HG03095 (cell line): ENCODE results near the gene CNTNAP2.

Experiments
- ATAC-seq: cut with Tn5 transposase; IDR thresholded peaks from one replicate; pipeline ENCODE4 v1.9.1; 2021; ENCODE audit warnings: moderate library complexity; ENCODE audit not compliant: unreplicated experiment

CNTNAP2 gene

DNA sequence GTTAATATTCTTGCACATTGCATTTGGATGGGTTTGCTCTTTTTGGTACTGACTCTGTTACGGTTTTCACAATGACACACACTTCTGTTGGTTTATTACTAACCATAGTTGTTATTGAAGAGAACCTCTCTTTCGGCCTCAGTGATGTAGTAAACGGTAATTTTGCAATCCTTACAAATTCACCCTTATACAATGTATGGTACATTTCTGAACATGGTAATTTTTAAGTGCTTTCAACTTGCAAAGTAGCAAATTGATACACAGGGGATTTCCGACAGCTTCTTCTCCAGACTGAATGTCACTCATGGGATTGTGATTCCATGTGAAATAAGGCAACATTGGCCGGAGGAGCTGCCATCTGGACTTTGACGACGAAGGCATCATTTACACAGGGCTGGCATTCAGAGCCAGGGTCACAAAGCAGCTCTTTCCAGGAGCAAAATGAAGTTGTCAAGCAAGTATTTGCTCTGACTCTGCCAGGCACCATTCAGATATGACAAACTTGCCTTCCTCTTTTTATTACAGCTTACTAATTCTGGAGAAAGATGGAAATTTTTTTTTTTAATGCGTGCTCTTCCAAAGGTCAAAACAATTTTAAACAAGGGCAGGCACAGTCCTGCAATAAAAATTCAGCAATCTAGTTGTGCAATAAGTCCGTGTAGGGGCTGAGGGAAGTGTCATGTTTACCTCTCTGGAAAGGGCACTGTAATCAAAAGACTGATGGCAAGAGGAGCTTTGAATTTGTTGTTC, 1762.5 kb downstream of the CNTNAP2 start:
- no peak for ATAC-seq

DNA sequence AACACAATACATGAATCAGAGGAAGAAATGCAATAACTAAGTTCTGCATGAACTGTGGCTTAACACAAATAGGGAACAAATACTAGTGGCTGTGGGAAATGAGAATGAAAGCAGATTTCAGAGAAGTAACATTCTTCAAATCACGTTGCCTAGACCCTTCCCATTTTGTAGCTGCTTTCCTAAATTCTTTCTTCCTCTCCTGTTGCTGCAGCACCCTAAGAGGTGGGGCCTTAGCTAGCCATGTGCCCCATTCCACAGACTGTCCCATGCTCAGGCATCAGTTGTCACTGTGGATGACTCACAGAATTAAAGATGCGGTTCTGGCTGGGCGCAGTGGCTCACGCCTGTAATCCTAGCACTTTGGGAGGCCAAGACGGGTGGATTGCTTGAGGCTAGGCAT, 1769.3 kb downstream of the CNTNAP2 start:
- no peak for ATAC-seq

DNA sequence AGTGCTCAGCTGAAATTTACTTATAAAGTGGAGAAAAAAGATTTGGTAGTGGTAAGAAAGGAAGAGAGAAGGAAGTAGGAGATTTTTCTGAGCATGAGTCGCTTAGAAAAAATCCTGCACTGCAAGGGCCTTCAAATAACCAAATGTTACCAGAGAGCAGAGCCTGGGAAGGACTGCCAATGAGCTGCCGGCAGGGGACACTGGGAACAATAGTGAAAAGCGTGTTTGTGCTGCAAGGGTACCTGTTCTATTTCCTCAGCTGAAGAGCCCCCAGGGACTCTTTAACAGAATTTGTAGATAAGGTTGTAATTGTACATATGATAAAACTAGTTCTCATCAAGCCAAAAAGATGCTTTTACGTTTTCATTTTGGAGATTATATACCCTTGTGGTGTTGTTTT, 1777.7 kb downstream of the CNTNAP2 start:
- ATAC-seq = no peak

GRCh38 chr7:147896121-147896520, 1779.5 kb downstream of the CNTNAP2 start:
- no peak for ATAC-seq

DNA sequence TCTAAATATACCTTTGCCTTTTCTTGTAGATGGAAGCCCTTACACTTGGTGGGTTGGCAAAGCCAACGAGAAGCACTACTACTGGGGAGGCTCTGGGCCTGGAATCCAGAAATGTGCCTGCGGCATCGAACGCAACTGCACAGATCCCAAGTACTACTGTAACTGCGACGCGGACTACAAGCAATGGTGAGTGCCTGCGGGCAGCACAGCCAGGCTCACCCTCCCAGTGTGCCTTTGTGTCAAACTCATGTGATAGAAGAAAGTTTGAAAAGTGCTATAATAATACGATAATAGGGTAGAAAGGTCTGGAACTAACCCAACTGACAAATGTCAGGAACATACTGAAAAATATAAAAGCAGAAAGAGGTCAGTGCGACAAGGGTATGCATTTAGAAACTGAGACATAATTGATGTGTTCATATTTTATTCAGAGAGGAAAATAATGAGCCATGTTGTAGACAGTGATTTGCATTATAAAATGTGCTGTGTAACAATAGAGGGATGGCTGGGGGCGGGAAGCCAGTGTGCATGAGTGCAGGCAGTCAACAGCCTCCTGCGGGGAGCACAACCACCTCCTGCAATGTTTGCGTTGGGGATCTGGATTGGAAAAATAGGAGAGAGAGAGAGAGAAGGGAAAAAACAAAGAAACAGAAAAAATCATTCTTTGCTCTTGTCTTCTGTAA, 1787.1 kb downstream of the CNTNAP2 start:
- no peak for ATAC-seq

DNA sequence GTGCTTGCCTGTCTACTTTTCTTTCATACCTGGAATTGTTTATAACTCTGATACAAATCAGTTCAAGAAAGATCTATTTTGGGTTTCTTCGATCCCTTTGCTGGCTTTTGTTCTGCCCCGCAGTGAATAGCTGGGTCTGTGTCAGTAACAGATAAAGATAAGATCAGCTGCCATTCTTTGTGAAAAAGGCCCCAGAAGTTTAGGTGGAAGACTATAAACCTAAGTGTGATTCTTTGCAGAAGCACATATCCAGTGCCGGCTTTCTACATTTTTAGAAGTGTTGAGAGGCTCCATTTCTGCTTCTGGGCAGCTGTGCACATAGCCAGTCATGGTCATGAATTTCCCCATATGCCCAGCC, 1787.6 kb downstream of the CNTNAP2 start:
- ATAC-seq = no peak

DNA sequence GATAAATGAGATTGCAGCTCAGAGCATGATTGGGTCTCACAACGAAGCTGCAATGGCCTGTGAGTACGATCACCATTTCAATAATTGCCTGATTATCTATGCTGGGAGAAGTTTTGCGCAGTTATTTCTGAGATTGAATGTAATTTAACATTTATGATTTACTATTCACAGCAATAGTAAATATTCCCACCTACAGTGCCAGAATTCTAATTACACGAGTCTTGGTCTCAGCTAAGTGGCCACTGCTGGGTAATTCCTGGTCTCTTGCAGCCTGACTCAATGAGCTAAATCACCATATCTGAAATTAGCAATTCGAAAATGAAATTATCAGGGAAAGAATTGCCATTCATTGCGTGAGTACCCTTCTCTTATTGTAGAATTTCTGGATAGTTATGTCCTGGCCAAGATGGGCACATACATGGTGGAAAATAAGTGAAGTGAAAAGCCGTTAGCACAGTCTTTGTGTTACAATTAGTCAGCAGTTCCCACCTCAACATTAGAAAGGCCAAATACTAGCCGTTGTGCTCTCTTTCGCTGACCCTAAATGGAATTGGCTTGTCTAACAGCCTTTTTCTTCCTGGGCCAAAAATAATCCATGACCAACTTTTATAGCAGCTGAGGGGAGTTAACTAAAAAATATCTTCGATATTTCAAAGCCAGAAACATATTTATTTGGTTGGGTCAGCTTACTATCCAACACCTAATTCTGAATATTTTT, 1793.0 kb downstream of the CNTNAP2 start:
- ATAC-seq = no peak

GRCh38 chr7:147911201-147911601, 1794.6 kb downstream of the CNTNAP2 start:
- no peak for ATAC-seq

DNA sequence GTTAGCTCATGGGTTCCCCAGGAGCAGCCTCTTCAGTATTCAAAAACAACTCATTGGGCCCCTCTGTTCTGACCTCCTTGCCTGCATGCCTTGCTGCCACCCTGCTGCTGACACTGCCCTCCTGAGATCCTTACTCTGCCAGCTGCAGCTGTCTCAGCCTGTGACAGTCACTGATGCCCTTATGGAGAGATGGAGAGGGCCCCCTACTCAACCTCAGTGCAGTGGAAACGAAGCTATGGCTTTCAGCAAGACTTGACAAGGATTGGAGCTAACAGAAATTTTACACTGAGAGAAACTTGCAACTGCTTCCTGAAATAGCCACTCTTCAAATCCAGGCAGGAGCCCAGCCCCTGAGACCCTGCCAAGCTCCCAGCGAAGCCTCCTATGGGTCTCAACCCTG, 1795.7 kb downstream of the CNTNAP2 start:
- no peak for ATAC-seq

DNA sequence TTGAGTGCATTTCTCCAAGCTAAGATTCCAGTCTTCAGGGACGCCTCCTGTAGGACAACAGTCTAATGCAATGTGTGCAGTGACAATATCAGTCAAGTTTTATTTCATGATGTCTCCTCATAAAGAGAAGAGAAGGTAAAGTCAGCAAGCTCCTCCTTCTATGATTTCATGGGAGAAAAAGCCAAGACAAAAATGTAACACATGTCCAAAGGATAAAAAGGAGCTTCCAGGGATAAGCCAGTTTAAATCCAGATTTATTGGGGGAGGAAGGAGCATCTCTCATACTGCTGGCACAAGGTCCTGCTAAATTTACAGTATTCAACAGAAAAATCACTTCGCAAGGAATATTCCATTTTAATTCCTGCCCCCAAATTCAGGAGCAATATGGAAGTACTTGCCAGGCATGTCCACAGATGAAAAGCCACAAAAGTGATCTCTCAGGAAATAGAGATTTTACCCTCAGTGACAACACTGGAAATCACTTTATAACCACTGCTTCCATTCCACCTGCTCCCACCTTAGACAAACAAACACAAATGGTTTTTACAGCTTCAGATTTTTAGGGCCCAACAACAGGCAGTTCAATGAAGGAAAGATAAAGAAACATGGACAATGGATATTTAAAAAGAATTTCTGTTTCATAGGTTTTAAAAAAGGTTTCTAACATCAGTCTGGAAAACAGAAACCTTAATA, 1796.5 kb downstream of the CNTNAP2 start:
- no peak for ATAC-seq

DNA sequence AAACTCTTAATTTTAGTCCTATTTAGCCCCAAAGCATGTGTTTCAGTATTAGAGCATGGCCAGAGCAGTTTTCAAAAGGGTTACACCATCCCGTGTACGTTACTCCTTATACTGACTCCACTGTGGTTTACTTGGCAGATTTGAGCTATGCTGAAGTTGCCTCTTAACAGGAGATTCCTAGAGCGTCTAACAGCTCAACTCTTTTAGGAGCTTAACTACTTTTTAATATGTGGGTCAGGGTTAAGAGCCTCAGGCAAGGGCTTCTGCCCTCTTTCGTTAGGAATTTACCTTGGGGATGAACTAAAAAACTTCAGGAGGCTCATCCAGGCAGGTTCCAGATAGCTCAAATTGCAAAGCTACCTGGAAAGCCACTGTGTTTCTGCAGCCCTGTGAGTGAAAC, 1799.2 kb downstream of the CNTNAP2 start:
- ATAC-seq = no peak

GRCh38 chr7:147916573-147916972, 1800.0 kb downstream of the CNTNAP2 start:
- no peak for ATAC-seq

DNA sequence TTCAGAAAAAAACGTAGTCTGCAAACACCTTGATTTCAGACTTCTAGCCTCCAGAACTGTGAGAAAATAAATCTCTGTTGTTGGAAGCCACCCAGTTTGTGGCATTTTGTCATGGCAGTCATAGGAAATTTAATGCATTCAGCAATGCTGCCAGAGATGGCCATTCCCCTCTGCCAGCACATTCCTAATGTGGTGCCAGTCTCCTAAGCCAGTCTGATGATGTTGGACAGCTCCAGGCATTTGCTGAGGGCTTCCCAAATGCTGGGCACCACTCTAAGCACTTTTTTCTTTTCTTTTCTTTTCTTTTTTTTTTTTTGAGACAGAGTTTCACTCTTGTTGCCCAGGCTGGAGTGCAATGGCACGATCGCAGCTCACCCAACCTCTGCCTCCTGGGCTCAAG, 1807.2 kb downstream of the CNTNAP2 start:
- ATAC-seq = no peak

DNA sequence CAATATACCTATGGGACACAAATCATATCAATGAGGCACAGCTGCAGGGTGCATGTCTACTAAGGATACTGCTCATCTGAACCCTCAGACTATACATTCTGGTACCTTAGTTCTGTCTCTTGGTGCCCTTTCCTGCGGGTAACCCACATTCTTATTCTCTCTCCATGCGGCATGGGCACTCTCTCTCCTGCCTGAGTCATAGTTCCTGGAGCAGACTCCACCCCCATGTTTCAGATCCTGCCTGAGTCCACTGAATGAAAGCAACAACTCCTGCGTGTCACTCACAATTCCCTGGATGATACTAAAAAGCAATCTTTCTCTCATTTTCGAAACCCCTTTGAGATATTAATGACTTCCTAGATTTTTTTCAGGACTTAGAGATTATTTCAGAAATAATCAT, 1820.8 kb downstream of the CNTNAP2 start:
- no peak for ATAC-seq

DNA sequence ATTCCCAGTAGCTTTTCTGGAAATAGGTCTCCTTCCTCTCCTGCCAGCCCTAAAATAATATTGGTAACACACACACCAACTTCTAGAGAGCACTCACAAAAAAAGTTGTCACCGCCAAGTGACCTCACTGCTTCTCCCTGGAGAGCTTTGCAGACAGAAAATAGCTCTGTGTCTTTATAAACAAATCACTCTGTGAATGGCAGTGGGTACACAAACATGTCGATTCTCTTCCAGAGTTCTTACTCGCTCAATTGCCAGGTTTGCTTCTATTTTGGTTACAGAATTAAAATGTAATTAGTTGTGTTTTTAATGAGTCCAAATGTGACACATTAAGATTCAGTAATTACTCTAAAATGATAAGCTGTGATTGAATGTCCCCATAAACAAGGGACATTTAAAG, 1824.8 kb downstream of the CNTNAP2 start:
- no peak for ATAC-seq

DNA sequence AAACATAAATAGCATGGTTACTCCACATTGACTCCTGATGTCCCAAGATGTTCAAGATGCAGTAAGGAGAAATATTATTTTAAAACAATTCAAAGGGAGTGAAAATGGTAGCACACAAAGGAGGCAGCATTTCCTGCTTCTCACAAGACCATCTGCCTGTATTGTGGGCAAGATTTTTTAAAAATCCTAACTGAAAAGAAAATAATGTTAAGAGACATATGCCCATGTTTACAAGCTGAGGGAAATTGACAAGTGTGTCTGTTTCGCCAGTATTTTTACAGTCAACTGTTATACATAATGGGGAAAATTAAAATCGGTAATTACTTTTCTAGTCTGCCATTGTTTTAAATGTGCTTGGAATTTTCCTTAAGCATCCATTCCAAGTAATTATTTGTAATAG, 1827.7 kb downstream of the CNTNAP2 start:
- ATAC-seq = no peak

DNA sequence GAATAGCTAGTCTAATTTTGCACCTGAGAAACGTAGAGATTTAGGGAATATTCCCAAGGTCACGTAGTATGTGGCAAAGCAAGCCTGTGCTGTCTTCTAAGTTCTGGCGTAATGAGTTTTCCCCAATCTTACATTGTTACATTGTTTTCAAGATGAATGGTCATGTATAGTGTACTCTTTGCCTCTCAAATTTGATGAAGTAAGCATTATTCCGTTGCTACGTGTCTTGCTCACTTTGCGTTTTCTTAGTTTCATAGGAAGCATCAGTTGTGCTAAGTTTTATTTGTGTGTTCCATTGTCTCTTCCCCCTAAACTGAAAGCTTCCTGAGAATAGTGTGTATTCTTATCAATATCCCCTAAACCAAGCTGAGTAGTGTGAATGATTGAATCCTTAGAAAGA, 1836.3 kb downstream of the CNTNAP2 start:
- ATAC-seq = no peak

GRCh38 chr7:147968046-147968610, 1851.5 kb downstream of the CNTNAP2 start:
- ATAC-seq = no peak

DNA sequence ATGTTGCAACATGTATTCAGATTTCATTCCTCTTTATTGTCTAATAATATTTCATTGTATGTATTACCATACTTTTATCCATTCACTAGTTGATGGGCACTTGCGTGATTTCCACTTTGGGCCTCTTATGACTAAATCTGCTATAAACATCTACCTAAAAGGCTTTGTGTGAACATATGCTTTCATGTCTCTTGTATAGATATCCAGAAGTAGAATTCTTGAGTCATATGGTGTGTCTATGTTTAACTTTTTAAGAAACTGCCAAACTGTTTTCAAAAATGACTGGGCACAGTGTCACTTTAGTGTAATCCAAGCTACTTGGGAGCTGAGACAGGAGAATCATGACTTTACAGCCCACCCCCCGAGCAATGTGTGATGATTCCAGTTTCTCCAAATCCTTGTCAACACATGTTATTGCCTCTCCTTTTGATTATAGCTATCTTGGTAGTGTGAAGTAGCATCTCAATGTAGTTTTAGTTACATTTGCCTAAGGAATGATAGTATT, 1855.1 kb downstream of the CNTNAP2 start:
- ATAC-seq = no peak

DNA sequence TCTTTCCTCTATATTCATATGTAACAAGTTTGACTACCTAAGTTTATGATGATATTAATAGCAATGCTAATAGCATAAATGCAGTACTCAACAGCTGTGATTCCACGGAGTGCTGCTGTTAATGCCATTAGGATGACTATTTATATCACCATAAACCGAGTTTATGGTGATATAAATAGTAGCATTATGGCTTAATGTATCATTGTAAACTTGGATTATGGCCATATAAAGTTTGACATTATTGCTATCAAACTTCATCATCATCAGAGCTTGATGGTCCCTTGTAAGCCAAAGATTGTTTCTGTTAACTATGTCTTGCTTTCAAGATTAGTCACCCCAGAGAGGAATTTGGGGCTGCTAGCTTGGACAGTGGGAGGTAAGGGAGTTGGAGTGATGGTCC, 1861.6 kb downstream of the CNTNAP2 start:
- no peak for ATAC-seq

DNA sequence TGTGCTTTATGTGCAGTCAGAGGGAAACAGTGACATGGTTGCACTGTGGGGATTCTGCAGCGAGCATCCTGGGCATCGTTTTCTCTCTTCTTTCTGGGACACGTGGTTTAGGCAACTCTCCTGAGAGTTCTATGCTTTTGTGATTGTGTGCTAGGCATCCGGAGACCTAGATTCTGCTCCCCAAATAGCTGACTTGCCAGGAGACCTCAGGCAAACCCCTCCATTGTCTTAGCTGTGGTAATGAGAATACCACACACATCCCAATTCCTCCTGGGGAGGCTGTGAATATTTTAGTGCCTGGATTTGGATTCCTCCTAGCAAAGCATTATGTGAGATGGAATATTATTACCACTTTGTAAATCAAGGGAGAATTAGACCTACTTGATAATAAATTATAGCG, 1862.0 kb downstream of the CNTNAP2 start:
- ATAC-seq = no peak
